ENCODE measurements around the gene NBEAL1.
"Not testable (repeated sequence)": the region's sequence is repeated elsewhere in the genome, so short reads cannot be mapped to it uniquely, and the experiment has no call there.

The NBEAL1 gene

GRCh38 chr2:203170502-203170901, 155.8 kb downstream of the NBEAL1 start:
- Histone ChIP-seq H3K27me3 (ENCODE audit: insufficient read depth, low read length, poor library complexity) (no peaks in the 10 kb centered on the region), H3K79me2 (ENCODE audit: insufficient read depth, low read length) (no peaks in the 10 kb centered on the region), H4K20me1 (ENCODE audit: insufficient read depth, low read length) (no peaks in the 10 kb centered on the region), H3K9ac (ENCODE audit: low read depth, low read length) (no peak overlapping the region), H3K4me2 (ENCODE audit: insufficient read depth, low read length) (no peak overlapping the region), H3K4me1 (ENCODE audit: insufficient read depth, low read length) (no peaks in the 10 kb centered on the region), H3K27ac (ENCODE audit: low read length) (no peak overlapping the region), H3K36me3 (ENCODE audit: insufficient read depth, low read length) (no peaks in the 10 kb centered on the region), H3K4me3 (ENCODE audit: low read depth in 1 of 2, low read length in 2 of 2) (no peak overlapping the region), H3K9me3 (ENCODE audit: insufficient read depth, low read length, severe bottlenecking) (no peaks in the 10 kb centered on the region), H2AFZ (ENCODE audit: low read depth, low read length) (no peak overlapping the region)
- TF ChIP-seq CTCF (IDR thresholded peaks at IDR 0.05; ENCODE audit: borderline replicate concordance, extremely low read depth, low read length, poor library complexity, severe bottlenecking) (no peak), EZH2 (IDR thresholded peaks at IDR 0.05; ENCODE audit: borderline replicate concordance, low read depth, low read length, severe bottlenecking) (no peak)
- ATAC-seq (ENCODE audit: insufficient read depth, low read depth) (no peak), DNase-seq (no peak)

GRCh38 chr2:203175371-203175770, 160.7 kb downstream of the NBEAL1 start:
- no peak for ATAC-seq (ENCODE audit: insufficient read depth, low read depth)
- TF ChIP-seq CTCF (IDR thresholded peaks at IDR 0.05; ENCODE audit: borderline replicate concordance, extremely low read depth, low read length, poor library complexity, severe bottlenecking) (no peak), EZH2 (IDR thresholded peaks at IDR 0.05; ENCODE audit: borderline replicate concordance, low read depth, low read length, severe bottlenecking) (no peak)
- Histone ChIP-seq H3K9ac (ENCODE audit: low read depth, low read length) (no peak overlapping the region), H3K4me3 (ENCODE audit: low read depth in 1 of 2, low read length in 2 of 2) (no peak overlapping the region), H4K20me1 (ENCODE audit: insufficient read depth, low read length) (no peaks in the 10 kb centered on the region), H3K79me2 (ENCODE audit: insufficient read depth, low read length) (no peaks in the 10 kb centered on the region), H2AFZ (ENCODE audit: low read depth, low read length) (no peak overlapping the region), H3K4me1 (ENCODE audit: insufficient read depth, low read length) (no peaks in the 10 kb centered on the region), H3K36me3 (ENCODE audit: insufficient read depth, low read length) (no peaks in the 10 kb centered on the region), H3K4me2 (ENCODE audit: insufficient read depth, low read length) (no peak overlapping the region), H3K27ac (ENCODE audit: low read length) (no peak overlapping the region), H3K9me3 (ENCODE audit: insufficient read depth, low read length, severe bottlenecking) (no peaks in the 10 kb centered on the region), H3K27me3 (ENCODE audit: insufficient read depth, low read length, poor library complexity) (no peaks in the 10 kb centered on the region)
- no peak for DNase-seq

- no peak for ATAC-seq (ENCODE audit: insufficient read depth, low read depth)
- H3K27ac ChIP-seq (ENCODE audit: low read length): no peak overlapping the region
- TF ChIP-seq EZH2 (IDR thresholded peaks at IDR 0.05; ENCODE audit: borderline replicate concordance, low read depth, low read length, severe bottlenecking): no peak
- no peak for TF ChIP-seq CTCF (IDR thresholded peaks at IDR 0.05; ENCODE audit: borderline replicate concordance, extremely low read depth, low read length, poor library complexity, severe bottlenecking)
Observed at GRCh38 chr2:203177361-203177760, 162.7 kb downstream of the NBEAL1 start.

GRCh38 chr2:203185864-203186263, 171.2 kb downstream of the NBEAL1 start:
- Histone ChIP-seq H3K27ac (ENCODE audit: low read length) (no peak overlapping the region), H3K27me3 (ENCODE audit: insufficient read depth, low read length, poor library complexity) (no peaks in the 10 kb centered on the region), H3K9ac (ENCODE audit: low read depth, low read length) (no peak overlapping the region), H3K9me3 (ENCODE audit: insufficient read depth, low read length, severe bottlenecking) (no peaks in the 10 kb centered on the region), H3K36me3 (ENCODE audit: insufficient read depth, low read length) (no peaks in the 10 kb centered on the region; the same call in 1 of the 2 replicates), H3K79me2 (ENCODE audit: insufficient read depth, low read length) (no peaks in the 10 kb centered on the region), H2AFZ (ENCODE audit: low read depth, low read length) (no peak overlapping the region), H3K4me3 (ENCODE audit: low read depth in 1 of 2, low read length in 2 of 2) (no peak overlapping the region), H3K4me2 (ENCODE audit: insufficient read depth, low read length) (no peak overlapping the region), H3K4me1 (ENCODE audit: insufficient read depth, low read length) (no peaks in the 10 kb centered on the region), H4K20me1 (ENCODE audit: insufficient read depth, low read length) (no peaks in the 10 kb centered on the region)
- TF ChIP-seq CTCF (IDR thresholded peaks at IDR 0.05; ENCODE audit: borderline replicate concordance, extremely low read depth, low read length, poor library complexity, severe bottlenecking): no peak
- no peak for TF ChIP-seq EZH2 (IDR thresholded peaks at IDR 0.05; ENCODE audit: borderline replicate concordance, low read depth, low read length, severe bottlenecking)
- DNase-seq (no peak), ATAC-seq (ENCODE audit: insufficient read depth, low read depth) (no peak)

More at GRCh38 chr2:203177361-203177760, 162.7 kb downstream of the NBEAL1 start:
- Histone ChIP-seq H3K9me3 (ENCODE audit: insufficient read depth, low read length, severe bottlenecking) (no peaks in the 10 kb centered on the region), H2AFZ (ENCODE audit: low read depth, low read length) (no peak overlapping the region), H4K20me1 (ENCODE audit: insufficient read depth, low read length) (no peaks in the 10 kb centered on the region), H3K4me3 (ENCODE audit: low read depth in 1 of 2, low read length in 2 of 2) (no peak overlapping the region), H3K27me3 (ENCODE audit: insufficient read depth, low read length, poor library complexity) (no peaks in the 10 kb centered on the region), H3K4me1 (ENCODE audit: insufficient read depth, low read length) (no peaks in the 10 kb centered on the region), H3K4me2 (ENCODE audit: insufficient read depth, low read length) (no peak overlapping the region), H3K9ac (ENCODE audit: low read depth, low read length) (no peak overlapping the region), H3K36me3 (ENCODE audit: insufficient read depth, low read length) (no peaks in the 10 kb centered on the region; the same call in 1 of the 2 replicates), H3K79me2 (ENCODE audit: insufficient read depth, low read length) (no peaks in the 10 kb centered on the region)
- DNase-seq: no peak

GRCh38 chr2:203190547-203190946, 175.9 kb downstream of the NBEAL1 start:
- not testable (repeated sequence) for H3K36me3 ChIP-seq (ENCODE audit: insufficient read depth, low read length); H3K27me3 ChIP-seq (ENCODE audit: insufficient read depth, low read length, poor library complexity); H3K4me1 ChIP-seq (ENCODE audit: insufficient read depth, low read length); H3K27ac ChIP-seq (ENCODE audit: low read length); H3K4me3 ChIP-seq (ENCODE audit: low read depth in 1 of 2, low read length in 2 of 2); H3K9me3 ChIP-seq (ENCODE audit: insufficient read depth, low read length, severe bottlenecking); H3K9ac ChIP-seq (ENCODE audit: low read depth, low read length); H4K20me1 ChIP-seq (ENCODE audit: insufficient read depth, low read length); H3K79me2 ChIP-seq (ENCODE audit: insufficient read depth, low read length); DNase-seq; ATAC-seq (ENCODE audit: insufficient read depth, low read depth); H3K4me2 ChIP-seq (ENCODE audit: insufficient read depth, low read length); H2AFZ ChIP-seq (ENCODE audit: low read depth, low read length)
